ENCODE measurements around the gene LRRC43. TPM values are rescaled to one million over a fixed set of nuclear protein-coding genes. Genes with fewer than 3 reads are reported as not detected.

Gene LRRC43
- total RNA-seq, 1 donor from 2014 or later = 3.0 TPM

GRCh38 chr12:122245553-122245952 is 62.6 kb downstream of the LRRC43 start:
- no peaks in the 10 kb centered on the region for H3K4me1 Mint-ChIP-seq (ENCODE audit: unreplicated experiment)
- no peak for TF ChIP-seq CTCF (conservative IDR thresholded peaks at IDR 0.05)
- no peak overlapping the region for H3K4me3 Mint-ChIP-seq
- no peak for DNase-seq (ENCODE audit: extremely low spot score, unreplicated experiment)
- no peak overlapping the region for H3K27ac Mint-ChIP-seq
- H3K27me3 Mint-ChIP-seq = no peaks in the 10 kb centered on the region
- peaks cover 9% of the 10 kb centered on the region for H3K36me3 Mint-ChIP-seq
- no peaks in the 10 kb centered on the region for H3K9me3 Mint-ChIP-seq

- H3K9me3 Mint-ChIP-seq = no peaks in the 10 kb centered on the region
- peaks cover 9% of the 10 kb centered on the region for H3K36me3 Mint-ChIP-seq
- DNase-seq (ENCODE audit: extremely low spot score, unreplicated experiment) = no peak
- H3K4me1 Mint-ChIP-seq (ENCODE audit: unreplicated experiment) = no peaks in the 10 kb centered on the region
- TF ChIP-seq CTCF (conservative IDR thresholded peaks at IDR 0.05) = no peak
- H3K27ac Mint-ChIP-seq = no peak overlapping the region
- H3K4me3 Mint-ChIP-seq = no peak overlapping the region
- no peaks in the 10 kb centered on the region for H3K27me3 Mint-ChIP-seq
These were observed 67.1 kb downstream of the LRRC43 start for GRCh38 chr12:122250047-122250446.

- no peak overlapping the region for H3K27ac Mint-ChIP-seq
These were observed 67.6 kb downstream of the LRRC43 start for GRCh38 chr12:122250536-122250935.

More at GRCh38 chr12:122250536-122250935, 67.6 kb downstream of the LRRC43 start:
- Mint-ChIP-seq H3K9me3 (no peaks in the 10 kb centered on the region), H3K36me3 (peaks cover 10% of the 10 kb centered on the region), H3K27me3 (no peaks in the 10 kb centered on the region), H3K4me3 (no peak overlapping the region), H3K4me1 (ENCODE audit: unreplicated experiment) (no peaks in the 10 kb centered on the region)
- DNase-seq (ENCODE audit: extremely low spot score, unreplicated experiment) = no peak
- TF ChIP-seq CTCF (conservative IDR thresholded peaks at IDR 0.05) = no peak

Other genes with a start within 250 kb of the LRRC43 start
- 22.2 and 30.9 TPM in 2 replicates for gene BCL7A, start 161.2 kb upstream of the LRRC43 start, total RNA-seq (ENCODE audit: low replicate concordance)
- 28.4 and 44.5 TPM in 2 replicates for gene MLXIP, start 104.4 kb upstream of the LRRC43 start, total RNA-seq (ENCODE audit: low replicate concordance)
- not detected in 2 replicates for gene IL31, start 8.9 kb upstream of the LRRC43 start, total RNA-seq (ENCODE audit: low replicate concordance)
- gene B3GNT4, start 20.6 kb downstream of the LRRC43 start, total RNA-seq (ENCODE audit: low replicate concordance) = 0.53 and 0.86 TPM in 2 replicates
- gene DIABLO, start 42.9 kb downstream of the LRRC43 start, total RNA-seq (ENCODE audit: low replicate concordance) = 57.6 and 59.3 TPM in 2 replicates
- 33.0 and 34.7 TPM in 2 replicates for gene VPS33A, start 83.4 kb downstream of the LRRC43 start, total RNA-seq (ENCODE audit: low replicate concordance)
- 59.1 and 119 TPM in 2 replicates for gene CLIP1, start 239.5 kb downstream of the LRRC43 start, total RNA-seq (ENCODE audit: low replicate concordance)